CD4-positive, alpha-beta T cell treated with Interleukin-10 for 1 hour (primary cell): ENCODE data around the gene C2orf66.

Experiments
- DNase-seq: peaks from one replicate; pipeline ENCODE4 v3.0.0-alpha.2; 2020

C2orf66 gene

GRCh38 chr2:196758474-196759377 lies 50.4 kb downstream of the C2orf66 start:
- no peak for DNase-seq
